Activated CD4-positive, alpha-beta T cell treated with anti-CD3 and anti-CD28 coated beads, Interleukin-2, amount 10 ng/mL, durations not matched to agents 24 days and 14 days (primary cell): ENCODE measurements around the gene NME7. TPM values are rescaled to one million over a fixed set of nuclear protein-coding genes. Genes with fewer than 3 reads are reported as not detected.

Experiments
- DNase-seq: peaks from one replicate; pipeline ENCODE4 v3.0.0; 2022
- H3K27ac Mint-ChIP-seq: one replicate; pipeline ENCODE4 v1.8.0; 2022; ENCODE audit warnings: mild to moderate bottlenecking, mixed read lengths
- H3K27me3 Mint-ChIP-seq: one replicate; pipeline ENCODE4 v1.8.0; 2022; ENCODE audit warnings: mixed read lengths
- H3K36me3 Mint-ChIP-seq: one replicate; pipeline ENCODE4 v1.8.0; 2022; ENCODE audit warnings: low read depth, mild to moderate bottlenecking, mixed read lengths
- H3K4me1 Mint-ChIP-seq: one replicate; pipeline ENCODE4 v1.8.0; 2021; ENCODE audit warnings: mixed read lengths
- H3K4me3 Mint-ChIP-seq: one replicate; pipeline ENCODE4 v1.8.0; 2022; ENCODE audit warnings: mild to moderate bottlenecking, moderate library complexity, mixed read lengths
- H3K9me3 Mint-ChIP-seq: one replicate; pipeline ENCODE4 v1.8.0; 2021; ENCODE audit warnings: mixed read lengths
- intact Hi-C: fragments of 100-400 bp; cut with micrococcal nuclease; formaldehyde crosslinking; loops from one replicate; pipeline ENCODE4 v1.15.1; 2023
- total RNA-seq: library from RNA; stranded (reverse); gene quantifications from 2 replicates; pipeline ENCODE4 v1.2.3, GENCODE V29; 2022

The NME7 gene
- total RNA-seq, 1 donor from 2014 or later, result 10.6 TPM

GRCh38 chr1:169217636-169218035 is 150.0 kb downstream of the NME7 start:
- no peaks in the 10 kb centered on the region for H3K27me3 Mint-ChIP-seq
- H3K27ac Mint-ChIP-seq, result no peak overlapping the region
- H3K9me3 Mint-ChIP-seq, result peaks cover 3% of the 10 kb centered on the region
- peaks cover 4% of the 10 kb centered on the region for H3K4me1 Mint-ChIP-seq
- intact Hi-C loops, result no loop called here
- no peak for DNase-seq
- no peak overlapping the region for H3K4me3 Mint-ChIP-seq
- H3K36me3 Mint-ChIP-seq, result peaks cover 2% of the 10 kb centered on the region

DNA sequence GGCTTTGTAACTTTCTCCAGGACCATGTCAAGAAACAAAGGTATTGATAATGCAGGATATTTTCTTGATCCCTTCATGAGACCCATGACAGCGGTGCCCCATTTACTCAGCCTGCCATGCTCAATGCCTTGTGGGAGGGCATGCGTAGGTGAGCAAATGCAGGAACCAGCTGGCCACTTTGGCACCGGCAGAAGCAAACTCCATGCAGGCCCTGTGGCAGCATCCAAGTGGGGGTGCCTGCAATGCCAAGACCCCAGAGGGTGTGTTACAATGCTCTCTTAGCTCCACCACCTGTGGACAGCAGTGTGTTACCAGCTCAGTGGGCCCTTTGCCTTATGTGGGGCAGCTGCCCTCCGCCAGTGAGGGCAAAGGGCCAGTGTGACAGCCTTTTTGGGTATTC is 153.0 kb downstream of the NME7 start:
- intact Hi-C loops, result no loop called here
- H3K4me1 Mint-ChIP-seq, result peaks cover 4% of the 10 kb centered on the region

DNA sequence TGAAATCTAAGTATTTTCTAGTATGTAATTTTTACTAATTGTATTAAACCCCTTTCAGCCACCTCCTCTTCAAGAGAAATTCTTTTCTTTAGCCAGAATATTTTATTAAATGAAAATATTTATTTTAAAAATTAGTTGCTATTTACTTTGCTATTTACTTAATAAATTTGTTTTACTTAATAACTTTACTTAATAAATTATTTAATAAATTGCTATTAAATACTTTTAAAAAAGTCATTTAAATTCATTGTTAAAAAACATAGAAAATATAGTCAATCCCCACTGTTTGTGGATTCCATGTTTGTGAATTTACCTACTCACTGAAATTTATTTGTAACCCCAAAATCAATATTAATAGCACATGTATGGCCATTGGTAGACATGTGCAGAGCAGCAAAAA is 155.5 kb downstream of the NME7 start:
- no peak overlapping the region for H3K4me3 Mint-ChIP-seq
- H3K27me3 Mint-ChIP-seq, result no peaks in the 10 kb centered on the region
- no peaks in the 10 kb centered on the region for H3K4me1 Mint-ChIP-seq
- intact Hi-C loops, result no loop called here
- DNase-seq, result no peak
- H3K27ac Mint-ChIP-seq, result no peak overlapping the region
- peaks cover 3% of the 10 kb centered on the region for H3K9me3 Mint-ChIP-seq
- H3K36me3 Mint-ChIP-seq, result peaks cover 2% of the 10 kb centered on the region

More for the DNA sequence above, 153.0 kb downstream of the NME7 start:
- Mint-ChIP-seq H3K36me3 (peaks cover 2% of the 10 kb centered on the region), H3K27me3 (no peaks in the 10 kb centered on the region), H3K27ac (no peak overlapping the region), H3K4me3 (no peak overlapping the region), H3K9me3 (peaks cover 3% of the 10 kb centered on the region)
- no peak for DNase-seq

DNA sequence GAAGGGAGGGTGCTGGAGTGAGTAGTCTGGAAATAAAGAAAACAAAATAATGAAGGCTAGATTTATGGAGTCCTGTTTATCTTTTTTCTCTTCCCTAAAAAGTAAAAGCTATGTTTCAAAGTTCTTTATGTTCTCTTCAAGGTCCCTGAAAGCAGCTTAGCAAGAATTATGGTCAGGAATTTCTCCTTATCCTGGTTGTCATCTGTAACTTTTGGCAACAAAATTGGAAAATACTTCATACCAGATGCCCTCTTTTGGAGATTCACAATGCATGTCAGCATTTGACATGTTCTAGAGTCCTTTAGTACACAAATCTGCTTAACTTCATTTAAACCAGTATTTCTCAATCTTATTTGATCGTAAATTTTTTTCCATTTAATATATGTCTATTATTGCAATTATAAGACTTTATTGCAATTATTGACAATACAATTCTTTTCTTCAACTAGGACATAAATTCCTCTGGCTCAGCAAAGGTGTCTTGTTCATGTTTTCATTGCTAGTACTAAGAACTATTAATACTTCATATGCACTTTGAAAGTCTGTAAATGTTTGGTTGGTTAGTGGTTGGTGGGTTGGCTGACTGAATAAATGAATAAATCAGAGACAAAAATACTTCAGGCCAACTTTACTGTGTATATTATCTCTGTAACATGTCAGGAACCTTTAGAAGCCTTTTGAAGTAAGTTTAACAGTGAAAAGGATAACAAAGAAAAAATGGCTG is 159.6 kb downstream of the NME7 start:
- Mint-ChIP-seq H3K27me3 (no peaks in the 10 kb centered on the region), H3K4me1 (no peaks in the 10 kb centered on the region), H3K36me3 (no peaks in the 10 kb centered on the region), H3K4me3 (no peak overlapping the region), H3K9me3 (no peaks in the 10 kb centered on the region), H3K27ac (no peak overlapping the region)
- DNase-seq, result no peak
- intact Hi-C loops, result no loop called here

DNA sequence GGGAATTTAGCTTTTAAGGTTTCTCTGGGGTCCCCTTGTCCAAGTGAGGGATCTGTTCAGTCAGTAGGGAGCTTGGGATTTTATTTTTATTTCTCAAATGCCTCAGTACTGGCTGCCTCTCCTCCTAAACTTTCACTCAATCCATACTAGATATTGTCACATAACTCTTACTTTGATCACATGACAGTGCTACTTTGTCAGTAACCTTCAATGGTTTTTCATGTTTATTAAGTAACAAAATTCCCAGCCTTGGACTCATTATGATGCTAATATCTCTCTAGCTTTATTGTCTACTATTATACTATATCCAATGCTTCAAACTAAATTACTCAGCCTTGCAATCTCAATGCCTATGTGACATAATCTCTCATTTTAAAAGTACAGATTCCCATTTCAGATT is 163.4 kb downstream of the NME7 start:
- no peak for DNase-seq
- no peak overlapping the region for H3K4me3 Mint-ChIP-seq
- intact Hi-C loops, result no loop called here
- no peaks in the 10 kb centered on the region for H3K4me1 Mint-ChIP-seq
- no peaks in the 10 kb centered on the region for H3K36me3 Mint-ChIP-seq
- H3K27me3 Mint-ChIP-seq, result no peaks in the 10 kb centered on the region
- H3K9me3 Mint-ChIP-seq, result peaks cover 3% of the 10 kb centered on the region
- H3K27ac Mint-ChIP-seq, result no peak overlapping the region

GRCh38 chr1:169202791-169203665 is 164.6 kb downstream of the NME7 start:
- intact Hi-C loops, result no loop called here
- no peaks in the 10 kb centered on the region for H3K27me3 Mint-ChIP-seq
- H3K36me3 Mint-ChIP-seq, result no peaks in the 10 kb centered on the region
- no peaks in the 10 kb centered on the region for H3K4me1 Mint-ChIP-seq
- no peak overlapping the region for H3K27ac Mint-ChIP-seq
- H3K4me3 Mint-ChIP-seq, result no peak overlapping the region
- H3K9me3 Mint-ChIP-seq, result peaks cover 3% of the 10 kb centered on the region
- DNase-seq, result no peak

GRCh38 chr1:169201084-169201619 is 166.4 kb downstream of the NME7 start:
- no peak overlapping the region for H3K4me3 Mint-ChIP-seq
- H3K9me3 Mint-ChIP-seq, result peaks cover 3% of the 10 kb centered on the region
- DNase-seq, result no peak
- H3K36me3 Mint-ChIP-seq, result no peaks in the 10 kb centered on the region
- no peaks in the 10 kb centered on the region for H3K27me3 Mint-ChIP-seq
- H3K4me1 Mint-ChIP-seq, result no peaks in the 10 kb centered on the region
- H3K27ac Mint-ChIP-seq, result no peak overlapping the region
- intact Hi-C loops, result no loop called here

DNA sequence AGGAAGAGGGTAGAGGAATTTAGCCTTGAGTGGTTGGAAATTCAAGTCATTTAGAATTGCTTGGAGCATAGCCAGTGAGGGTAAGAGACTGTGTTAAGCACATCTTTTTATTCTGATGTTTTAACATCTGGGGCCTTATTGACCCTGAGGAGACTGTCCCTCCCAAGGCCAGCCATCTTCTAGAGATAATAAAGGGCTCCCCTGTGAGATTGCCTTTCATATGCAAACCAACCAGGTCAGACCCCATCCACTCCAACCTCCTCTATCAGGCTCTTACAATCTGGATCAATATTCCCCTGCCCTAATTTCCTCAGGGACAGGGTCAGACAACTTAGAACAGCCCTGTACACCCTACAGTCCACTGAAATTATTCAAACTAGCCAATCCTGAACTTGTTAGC is 167.3 kb downstream of the NME7 start:
- no peaks in the 10 kb centered on the region for H3K27me3 Mint-ChIP-seq
- H3K9me3 Mint-ChIP-seq, result peaks cover 3% of the 10 kb centered on the region
- intact Hi-C loops, result no loop called here
- no peak for DNase-seq
- H3K36me3 Mint-ChIP-seq, result no peaks in the 10 kb centered on the region
- no peak overlapping the region for H3K4me3 Mint-ChIP-seq
- no peaks in the 10 kb centered on the region for H3K4me1 Mint-ChIP-seq
- no peak overlapping the region for H3K27ac Mint-ChIP-seq

DNA sequence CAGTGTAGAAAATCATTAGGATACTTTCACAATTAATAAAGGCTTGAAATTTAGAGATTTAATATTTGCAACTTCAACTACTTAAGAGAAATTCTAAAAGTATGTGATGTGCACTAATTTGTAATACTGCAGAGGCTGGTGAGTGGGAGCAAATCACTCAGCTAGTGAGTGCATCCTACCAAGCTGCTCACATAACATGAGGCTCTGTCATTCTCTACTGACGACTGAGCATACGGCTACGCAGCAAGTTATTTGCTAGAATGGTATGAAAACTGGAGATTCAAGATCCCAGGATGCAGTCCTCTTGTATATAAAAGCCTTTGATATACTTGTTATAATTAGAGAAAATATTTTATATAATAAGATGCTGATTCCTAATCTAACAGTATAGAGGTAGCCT is 171.0 kb downstream of the NME7 start:
- intact Hi-C loops, result no loop called here
- H3K27ac Mint-ChIP-seq, result no peak overlapping the region
- H3K9me3 Mint-ChIP-seq, result peaks cover under 1% of the 10 kb centered on the region
- no peaks in the 10 kb centered on the region for H3K36me3 Mint-ChIP-seq
- no peak for DNase-seq
- H3K27me3 Mint-ChIP-seq, result no peaks in the 10 kb centered on the region
- no peaks in the 10 kb centered on the region for H3K4me1 Mint-ChIP-seq
- H3K4me3 Mint-ChIP-seq, result no peak overlapping the region

- intact Hi-C loops, result no loop called here
- H3K9me3 Mint-ChIP-seq, result no peaks in the 10 kb centered on the region
- no peaks in the 10 kb centered on the region for H3K27me3 Mint-ChIP-seq
- H3K4me1 Mint-ChIP-seq, result no peaks in the 10 kb centered on the region
- no peak overlapping the region for H3K4me3 Mint-ChIP-seq
- no peaks in the 10 kb centered on the region for H3K36me3 Mint-ChIP-seq
- no peak overlapping the region for H3K27ac Mint-ChIP-seq
- no peak for DNase-seq
Observed at GRCh38 chr1:169196161-169196560, 171.4 kb downstream of the NME7 start.

DNA sequence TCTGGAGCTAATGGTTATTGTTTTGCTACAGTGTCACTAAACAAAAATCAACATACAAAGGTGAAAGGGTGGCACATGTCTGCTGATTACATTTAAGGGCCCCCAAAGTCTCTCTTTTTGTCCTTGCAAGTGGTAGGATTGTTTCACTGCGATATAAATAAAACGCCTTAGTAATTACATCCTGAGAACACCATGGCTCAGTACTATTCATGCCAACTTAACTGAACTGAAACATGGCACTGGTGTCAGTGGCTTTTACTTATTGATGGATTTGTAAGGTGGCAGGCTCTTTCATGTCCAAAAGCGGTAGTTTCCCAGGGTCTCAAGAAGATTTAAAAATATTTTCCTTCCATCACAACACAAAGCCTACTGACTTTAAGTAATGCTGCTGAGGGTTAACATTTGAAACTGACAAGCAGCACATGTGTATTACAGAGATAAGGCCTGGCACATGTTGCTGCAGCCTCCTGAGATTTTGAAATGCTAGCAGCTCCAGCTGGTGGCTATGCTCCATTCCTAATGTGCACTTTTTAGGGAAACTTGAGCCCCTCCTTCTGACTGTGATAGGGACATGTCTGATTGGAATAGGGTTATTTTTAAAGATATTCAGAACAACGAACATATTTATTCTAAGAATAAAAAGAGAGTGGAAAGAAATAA is 174.3 kb downstream of the NME7 start:
- H3K27ac Mint-ChIP-seq, result no peak overlapping the region
- H3K27me3 Mint-ChIP-seq, result no peaks in the 10 kb centered on the region
- no peak for DNase-seq
- H3K4me1 Mint-ChIP-seq, result no peaks in the 10 kb centered on the region
- intact Hi-C loops, result no loop called here
- H3K4me3 Mint-ChIP-seq, result no peak overlapping the region
- H3K36me3 Mint-ChIP-seq, result no peaks in the 10 kb centered on the region
- H3K9me3 Mint-ChIP-seq, result no peaks in the 10 kb centered on the region

GRCh38 chr1:169186106-169186505 is 181.5 kb downstream of the NME7 start:
- no peaks in the 10 kb centered on the region for H3K9me3 Mint-ChIP-seq
- H3K4me3 Mint-ChIP-seq, result no peak overlapping the region
- H3K36me3 Mint-ChIP-seq, result no peaks in the 10 kb centered on the region
- H3K4me1 Mint-ChIP-seq, result no peaks in the 10 kb centered on the region
- no peak overlapping the region for H3K27ac Mint-ChIP-seq
- DNase-seq, result no peak
- H3K27me3 Mint-ChIP-seq, result no peaks in the 10 kb centered on the region
- intact Hi-C loops, result no loop called here

- Mint-ChIP-seq H3K4me3 (no peak overlapping the region), H3K27ac (no peak overlapping the region), H3K9me3 (no peaks in the 10 kb centered on the region), H3K27me3 (no peaks in the 10 kb centered on the region), H3K36me3 (no peaks in the 10 kb centered on the region), H3K4me1 (no peaks in the 10 kb centered on the region)
- DNase-seq, result no peak
- intact Hi-C loops, result no loop called here
Observed at GRCh38 chr1:169184812-169185211, 182.8 kb downstream of the NME7 start.

DNA sequence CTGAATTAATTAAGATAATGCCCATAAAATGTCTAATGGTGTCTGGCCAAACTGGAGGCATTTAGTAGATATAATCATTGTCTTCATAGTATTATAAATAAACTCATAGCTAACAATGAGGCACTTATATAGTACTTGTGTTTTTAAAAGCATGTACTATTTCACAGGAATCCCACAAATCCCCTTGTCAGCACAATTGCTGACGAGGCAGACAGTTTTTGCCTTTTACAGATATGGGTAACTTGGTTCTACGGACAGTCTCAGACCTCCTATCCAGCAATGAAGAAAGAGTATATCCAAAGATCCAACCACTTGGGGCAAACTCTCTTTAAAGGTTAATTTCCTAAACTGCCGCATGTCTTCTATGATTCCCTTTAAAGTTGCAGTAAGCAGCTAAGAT is 187.4 kb downstream of the NME7 start:
- peaks cover 4% of the 10 kb centered on the region for H3K9me3 Mint-ChIP-seq
- no peak for DNase-seq
- H3K27me3 Mint-ChIP-seq, result no peaks in the 10 kb centered on the region
- H3K36me3 Mint-ChIP-seq, result no peaks in the 10 kb centered on the region
- no peak overlapping the region for H3K27ac Mint-ChIP-seq
- intact Hi-C loops, result no loop called here
- H3K4me3 Mint-ChIP-seq, result no peak overlapping the region
- H3K4me1 Mint-ChIP-seq, result no peaks in the 10 kb centered on the region
